Bronchial epithelial cell (primary cell): ENCODE results near the gene OR2Z1. TPM values are rescaled to one million over a fixed set of nuclear protein-coding genes. Genes with fewer than 3 reads are reported as not detected.

Source experiments
- DNase-seq: peaks from one replicate; pipeline ENCODE4 v3.0.0-alpha.2; 2010; ENCODE audit warnings: low read depth
- FAIRE-seq: peaks from 2 replicates; lab custom pipeline; 2011; peaks lifted over from hg19 to GRCh38; lab: Jason Lieb, UNC
- H3K27me3 ChIP-seq: 2 replicates; pipeline ENCODE4 v1.5.1; 2011; ENCODE audit warnings: low read length; ENCODE audit not compliant: control insufficient read depth, insufficient read depth
- H3K36me3 ChIP-seq: 2 replicates; pipeline ENCODE4 v1.5.1; 2011; ENCODE audit warnings: low read length; ENCODE audit not compliant: control insufficient read depth, insufficient read depth
- H3K4me3 ChIP-seq: 2 replicates; pipeline ENCODE4 v1.5.1; 2011; ENCODE audit warnings: mild to moderate bottlenecking, low read depth, low read length, control low read depth
- CTCF ChIP-seq: IDR thresholded peaks from 2 replicates; pipeline ENCODE4 v1.5.1; 2011; ENCODE audit warnings: mild to moderate bottlenecking, moderate library complexity, low read length, control low read depth, inconsistent platforms; ENCODE audit not compliant: insufficient read depth, severe bottlenecking
- total RNA-seq: library from RNA; depleted of rRNA; stranded (reverse); fragments of >200 nt; gene quantifications from 2 replicates; pipeline ENCODE4 v1.2.1, GENCODE V29; 2014

The OR2Z1 gene
- total RNA-seq, 1 donor from 2014 or later = not detected

- no peak for TF ChIP-seq CTCF
- FAIRE-seq = no peak
- H3K36me3 ChIP-seq = no peaks in the 10 kb centered on the region
- no peak overlapping the region for H3K4me3 ChIP-seq
- no peaks in the 10 kb centered on the region for H3K27me3 ChIP-seq
- DNase-seq = no peak
These were observed 39.9 kb upstream of the OR2Z1 start for GRCh38 chr19:8681345-8682029.

GRCh38 chr19:8682472-8682871 is 39.0 kb upstream of the OR2Z1 start:
- no peaks in the 10 kb centered on the region for H3K27me3 ChIP-seq
- no peak for TF ChIP-seq CTCF
- FAIRE-seq = no peak

DNA sequence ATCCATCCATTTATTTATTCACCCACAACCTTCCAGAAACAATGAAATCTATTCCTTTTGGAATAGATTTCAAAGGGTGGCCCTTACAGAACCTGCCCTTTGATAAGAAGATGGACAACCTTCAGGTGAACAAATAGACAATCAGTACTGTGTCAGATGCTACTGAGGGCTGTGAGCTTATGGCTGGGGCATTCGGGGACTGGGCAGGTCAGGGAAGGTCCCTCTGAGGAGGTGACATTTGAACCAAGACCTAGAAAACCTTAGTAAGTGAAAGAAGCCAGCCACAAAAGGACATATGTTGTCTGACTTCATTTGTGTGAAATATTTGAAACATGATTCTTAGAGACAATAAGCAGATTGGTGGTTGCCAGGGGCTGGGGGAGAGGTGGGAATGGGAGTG is 38.5 kb upstream of the OR2Z1 start:
- DNase-seq = no peak
- no peaks in the 10 kb centered on the region for H3K36me3 ChIP-seq
- FAIRE-seq = no peak
- TF ChIP-seq CTCF = no peak
- no peak overlapping the region for H3K4me3 ChIP-seq
- H3K27me3 ChIP-seq = no peaks in the 10 kb centered on the region

More at GRCh38 chr19:8682472-8682871, 39.0 kb upstream of the OR2Z1 start:
- no peaks in the 10 kb centered on the region for H3K36me3 ChIP-seq
- no peak overlapping the region for H3K4me3 ChIP-seq
- no peak for DNase-seq

DNA sequence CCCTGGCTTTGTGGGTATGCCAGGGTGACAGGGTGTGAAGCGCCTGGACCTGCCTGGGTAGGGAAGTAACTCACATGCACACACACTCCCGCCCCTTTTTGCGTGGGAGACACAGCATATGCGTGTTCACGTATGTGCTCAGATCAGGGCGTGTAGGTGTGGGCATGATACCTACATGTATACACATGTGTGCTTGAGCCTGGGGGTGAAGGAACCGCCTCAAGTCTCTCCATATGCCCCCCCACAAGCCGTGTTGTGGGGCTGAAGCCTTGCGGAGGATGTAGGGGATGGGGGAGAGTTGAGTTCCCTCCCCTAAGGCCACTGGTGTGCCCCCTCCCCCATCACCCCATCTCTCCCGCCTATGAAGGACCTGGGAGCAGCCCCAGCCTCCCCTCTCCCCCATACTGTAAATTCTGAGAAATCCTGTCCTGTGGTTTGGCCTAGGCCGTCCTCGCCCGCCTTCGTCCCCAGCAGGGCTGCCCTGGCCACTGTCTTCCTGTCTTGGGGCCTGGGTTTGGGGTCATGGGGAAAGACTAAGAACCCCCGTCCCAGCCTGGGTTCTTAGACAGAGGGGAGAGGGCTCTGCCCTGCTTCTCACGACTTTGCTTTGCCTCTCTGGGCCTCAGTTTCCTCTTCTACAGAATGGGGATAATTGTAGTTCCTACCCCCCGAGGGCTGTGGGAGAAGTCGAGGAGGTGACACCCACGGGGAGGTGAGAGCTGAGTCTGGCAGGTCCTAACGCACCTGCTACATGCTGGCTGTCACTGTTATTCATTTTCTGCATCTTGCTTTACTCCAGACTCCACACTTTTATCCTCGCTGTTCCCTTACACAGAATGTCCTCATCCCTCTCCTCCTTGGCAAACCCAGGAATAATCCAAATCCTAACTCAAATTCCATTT is 37.2 kb upstream of the OR2Z1 start:
- no peak for FAIRE-seq
- TF ChIP-seq CTCF = no peak
- Histone ChIP-seq H3K4me3 (no peak overlapping the region), H3K36me3 (no peaks in the 10 kb centered on the region), H3K27me3 (no peaks in the 10 kb centered on the region)
- DNase-seq = no peak

GRCh38 chr19:8686549-8686948 is 34.9 kb upstream of the OR2Z1 start:
- TF ChIP-seq CTCF = no peak
- Histone ChIP-seq H3K36me3 (no peaks in the 10 kb centered on the region), H3K27me3 (no peaks in the 10 kb centered on the region), H3K4me3 (no peak overlapping the region)
- FAIRE-seq (no peak), DNase-seq (no peak)
